ENCODE measurements around the gene SCYGR6.

- TF ChIP-seq, protein P1, sequence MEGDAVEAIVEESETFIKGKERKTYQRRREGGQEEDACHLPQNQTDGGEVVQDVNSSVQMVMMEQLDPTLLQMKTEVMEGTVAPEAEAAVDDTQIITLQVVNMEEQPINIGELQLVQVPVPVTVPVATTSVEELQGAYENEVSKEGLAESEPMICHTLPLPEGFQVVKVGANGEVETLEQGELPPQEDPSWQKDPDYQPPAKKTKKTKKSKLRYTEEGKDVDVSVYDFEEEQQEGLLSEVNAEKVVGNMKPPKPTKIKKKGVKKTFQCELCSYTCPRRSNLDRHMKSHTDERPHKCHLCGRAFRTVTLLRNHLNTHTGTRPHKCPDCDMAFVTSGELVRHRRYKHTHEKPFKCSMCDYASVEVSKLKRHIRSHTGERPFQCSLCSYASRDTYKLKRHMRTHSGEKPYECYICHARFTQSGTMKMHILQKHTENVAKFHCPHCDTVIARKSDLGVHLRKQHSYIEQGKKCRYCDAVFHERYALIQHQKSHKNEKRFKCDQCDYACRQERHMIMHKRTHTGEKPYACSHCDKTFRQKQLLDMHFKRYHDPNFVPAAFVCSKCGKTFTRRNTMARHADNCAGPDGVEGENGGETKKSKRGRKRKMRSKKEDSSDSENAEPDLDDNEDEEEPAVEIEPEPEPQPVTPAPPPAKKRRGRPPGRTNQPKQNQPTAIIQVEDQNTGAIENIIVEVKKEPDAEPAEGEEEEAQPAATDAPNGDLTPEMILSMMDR (IDR thresholded peaks at IDR 0.05; ENCODE audit: low read depth, low read length, missing input control) = no peak
- TF ChIP-seq JUND (IDR thresholded peaks at IDR 0.05) (no peak), NR2F2 (IDR thresholded peaks at IDR 0.05) (no peak), REST (IDR thresholded peaks at IDR 0.05) (no peak), RXRA (IDR thresholded peaks at IDR 0.05) (no peak), TAF1 (conservative IDR thresholded peaks at IDR 0.05) (no peak), GABPA (IDR thresholded peaks at IDR 0.05 in 1 of 2, conservative IDR thresholded peaks at IDR 0.05 in 1 of 2) (no peak)
Observed at GRCh38 chr2:227728035-227728434, 3.5 kb upstream of the SCYGR6 start, which contains the start of gene SCYGR7.
